HL-60 (cell line): ENCODE results near the gene PEX13.
"Not testable (repeated sequence)": the region's sequence is repeated elsewhere in the genome, so short reads cannot be mapped to it uniquely, and the experiment has no call there.

ENCODE experiments used
- DNase-seq, 2 experiments: peaks; one replicate each; pipeline ENCODE4 v3.0.0-alpha.2; 2010 to 2020; ENCODE audit warnings: low read depth in 1 of 2, low spot score in 1 of 2
- H3K27ac ChIP-seq: fragments of 250-450 bp; sonication (Bioruptor Pico); replicated peaks from 2 replicates; pipeline ENCODE4 v1.5.1; 2020; ENCODE audit warnings: mild to moderate bottlenecking, moderate library complexity
- H3K27me3 ChIP-seq: fragments of 250-450 bp; sonication (Bioruptor Pico); 2 replicates; pipeline ENCODE4 v1.5.1; 2021; ENCODE audit warnings: mild to moderate bottlenecking, moderate library complexity; ENCODE audit not compliant: insufficient read depth, poor library complexity, severe bottlenecking
- H3K4me3 ChIP-seq: replicated peaks from 2 replicates; pipeline ENCODE4 v1.5.1; 2011; ENCODE audit warnings: mild to moderate bottlenecking, control low read depth, low read length; ENCODE audit not compliant: insufficient read depth
- CTCF ChIP-seq: IDR thresholded peaks from one replicate; pipeline ENCODE4 v1.5.1; 2011; ENCODE audit warnings: low read length, control low read depth, inconsistent platforms; ENCODE audit not compliant: insufficient read depth
- GABPA ChIP-seq: IDR thresholded peaks from 2 replicates; pipeline ENCODE4 v1.6.1; 2012; ENCODE audit warnings: low read depth
- POLR2AphosphoS5 ChIP-seq: IDR thresholded peaks from 2 replicates; pipeline ENCODE4 v1.6.1; 2012; ENCODE audit warnings: low read depth
- REST ChIP-seq: IDR thresholded peaks from 2 replicates; pipeline ENCODE4 v1.6.1; 2012; ENCODE audit warnings: low read depth; ENCODE audit not compliant: insufficient replicate concordance
- SPI1 ChIP-seq: IDR thresholded peaks from 2 replicates; pipeline ENCODE4 v1.6.1; 2012; ENCODE audit warnings: low read depth, mild to moderate bottlenecking, borderline replicate concordance

The PEX13 gene

GRCh38 chr2:61009355-61009754 is 8.2 kb upstream of the PEX13 start:
- TF ChIP-seq GABPA (no peak), CTCF (no peak), SPI1 (no peak), POLR2AphosphoS5 (no peak), REST (no peak)

GRCh38 chr2:61011678-61012077 is 5.8 kb upstream of the PEX13 start:
- no peak overlapping the region for H3K4me3 ChIP-seq
- peak in 1 of 2 experiments; percentile 57 for DNase-seq
- TF ChIP-seq REST (no peak), SPI1 (no peak), GABPA (no peak), POLR2AphosphoS5 (no peak), CTCF (no peak)
- H3K27ac ChIP-seq: no peak overlapping the region
- H3K27me3 ChIP-seq: no peaks in the 10 kb centered on the region

More at GRCh38 chr2:61009355-61009754, 8.2 kb upstream of the PEX13 start:
- Histone ChIP-seq H3K27ac (no peak overlapping the region), H3K4me3 (no peak overlapping the region), H3K27me3 (no peaks in the 10 kb centered on the region)
- DNase-seq: no peak

- H3K27me3 ChIP-seq, H3K4me3 ChIP-seq, H3K27ac ChIP-seq: not testable (repeated sequence)
- peak in 1 of 2 experiments; percentile 69 for DNase-seq
These were observed 5.2 kb upstream of the PEX13 start for GRCh38 chr2:61012303-61012702.

GRCh38 chr2:61013382-61013781 is 4.1 kb upstream of the PEX13 start:
- no peaks in the 10 kb centered on the region for H3K27me3 ChIP-seq
- TF ChIP-seq CTCF (no peak), GABPA (no peak), POLR2AphosphoS5 (no peak), REST (no peak)
- H3K4me3 ChIP-seq: no peak overlapping the region
- DNase-seq: no peak
- H3K27ac ChIP-seq: no peak overlapping the region
